Measurements from ENCODE around the gene THEMIS.

The THEMIS gene

GRCh38 chr6:127686084-127686483 lies 214.8 kb downstream of the THEMIS start:
- Histone ChIP-seq H3K4me3 (ENCODE audit: low read depth, low read length, poor library complexity, severe bottlenecking) (no peak overlapping the region), H3K79me2 (ENCODE audit: insufficient read depth, low read length) (no peaks in the 10 kb centered on the region), H3K9me2 (ENCODE audit: low read depth, low read length) (no peaks in the 10 kb centered on the region), H4K20me1 (ENCODE audit: insufficient read depth, low read length) (no peaks in the 10 kb centered on the region), H2AFZ (ENCODE audit: low read length) (no peak overlapping the region), H3K4me1 (ENCODE audit: insufficient read depth, low read length, severe bottlenecking) (no peaks in the 10 kb centered on the region), H3K27ac (ENCODE audit: low read depth, low read length, poor library complexity, severe bottlenecking) (no peak overlapping the region), H3K9ac (ENCODE audit: low read length) (no peak overlapping the region), H3K36me3 (ENCODE audit: insufficient read depth, low read length) (no peaks in the 10 kb centered on the region), H3F3A (ENCODE audit: insufficient read depth, low read length) (no peaks in the 10 kb centered on the region), H3K4me2 (ENCODE audit: low read length) (no peak overlapping the region), H3K9me3 (ENCODE audit: low read length) (no peaks in the 10 kb centered on the region), H3K27me3 (ENCODE audit: insufficient read depth, low read length) (no peaks in the 10 kb centered on the region)
- no peak for TF ChIP-seq EZH2 (IDR thresholded peaks at IDR 0.05; ENCODE audit: borderline replicate concordance, low read length)
- TF ChIP-seq CTCF (IDR thresholded peaks at IDR 0.05; ENCODE audit: low read length) = no peak

GRCh38 chr6:127684501-127684900 lies 216.4 kb downstream of the THEMIS start:
- no peaks in the 10 kb centered on the region for H3F3A ChIP-seq (ENCODE audit: insufficient read depth, low read length)
- H3K9me2 ChIP-seq (ENCODE audit: low read depth, low read length) = no peaks in the 10 kb centered on the region
- no peaks in the 10 kb centered on the region for H3K9me3 ChIP-seq (ENCODE audit: low read length)
- H2AFZ ChIP-seq (ENCODE audit: low read length) = no peak overlapping the region
- no peak overlapping the region for H3K4me2 ChIP-seq (ENCODE audit: low read length)
- no peak overlapping the region for H3K4me3 ChIP-seq (ENCODE audit: low read depth, low read length, poor library complexity, severe bottlenecking)
- H3K27ac ChIP-seq (ENCODE audit: low read depth, low read length, poor library complexity, severe bottlenecking) = no peak overlapping the region
- H3K9ac ChIP-seq (ENCODE audit: low read length) = no peak overlapping the region
- H3K27me3 ChIP-seq (ENCODE audit: insufficient read depth, low read length) = no peaks in the 10 kb centered on the region
- TF ChIP-seq CTCF (IDR thresholded peaks at IDR 0.05; ENCODE audit: low read length) (no peak), EZH2 (IDR thresholded peaks at IDR 0.05; ENCODE audit: borderline replicate concordance, low read length) (no peak)
- H3K36me3 ChIP-seq (ENCODE audit: insufficient read depth, low read length) = no peaks in the 10 kb centered on the region
- no peaks in the 10 kb centered on the region for H3K4me1 ChIP-seq (ENCODE audit: insufficient read depth, low read length, severe bottlenecking)
- no peaks in the 10 kb centered on the region for H4K20me1 ChIP-seq (ENCODE audit: insufficient read depth, low read length)
- no peaks in the 10 kb centered on the region for H3K79me2 ChIP-seq (ENCODE audit: insufficient read depth, low read length)

All from OCI-LY1 (cell line).